ENCODE results near the gene C2orf49. TPM values are rescaled to one million over a fixed set of nuclear protein-coding genes. Genes with fewer than 3 reads are reported as not detected.

C2orf49 gene
- total and polyA plus RNA-seq, 5 donors from 2014 or later = 11.0 to 19.5 (median 11.7) TPM

DNA sequence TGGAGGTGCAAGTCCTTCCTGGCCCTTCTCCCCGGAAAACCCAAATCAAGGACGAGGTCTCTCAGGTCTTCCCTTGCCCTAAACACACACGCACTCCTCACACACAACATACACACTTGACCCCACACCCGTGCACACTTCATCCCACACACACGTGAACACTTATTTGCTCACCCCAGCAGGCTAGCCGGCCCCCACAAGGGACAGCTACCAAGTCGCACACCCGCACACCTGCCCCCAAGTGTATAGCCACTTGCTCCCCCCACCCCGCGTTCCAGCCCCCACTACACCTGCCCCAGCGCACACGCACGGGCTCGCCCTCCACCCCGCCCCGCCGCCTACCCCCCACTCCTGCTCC is 8.2 kb upstream of the C2orf49 start:
- Mint-ChIP-seq H3K27ac (peak overlapping the region; percentile 95 to 97 (median 95)), H3K4me3 (peak overlapping the region; percentile 86 to 96 (median 94)), H3K36me3 (peaks cover 4% of the 10 kb centered on the region), H3K9me3 (no peaks in the 10 kb centered on the region), H3K4me1 (peaks cover 19 to 55% (median 30%) of the 10 kb centered on the region in 4 donors), H3K27me3 (no peaks in the 10 kb centered on the region)
- peak in 1 of 2 donors; percentile 7 for ATAC-seq (ENCODE audit: low read depth in 2 of 2)
- no peaks in the 10 kb centered on the region for H3K27me3 ChIP-seq (ENCODE audit: control insufficient read depth, insufficient read depth, low read length)
- peak overlapping the region; percentile 85 for H3K4me3 ChIP-seq (ENCODE audit: low read depth, low read length)
- peaks cover 26% of the 10 kb centered on the region for H3K4me1 ChIP-seq (ENCODE audit: control insufficient read depth, insufficient read depth, low read length, poor library complexity, severe bottlenecking)
- no peaks in the 10 kb centered on the region for H3K9me3 ChIP-seq (ENCODE audit: control insufficient read depth in 2 of 2, low read length in 2 of 2)
- H3K36me3 ChIP-seq (ENCODE audit: control insufficient read depth, insufficient read depth, low read length) = peaks cover 4% of the 10 kb centered on the region
- DNase-seq = peak in 1 of 3 donors; percentile 33
- peak overlapping the region; percentile 45 for H3K27ac ChIP-seq (ENCODE audit: insufficient read depth, low read length, poor library complexity, severe bottlenecking)

DNA sequence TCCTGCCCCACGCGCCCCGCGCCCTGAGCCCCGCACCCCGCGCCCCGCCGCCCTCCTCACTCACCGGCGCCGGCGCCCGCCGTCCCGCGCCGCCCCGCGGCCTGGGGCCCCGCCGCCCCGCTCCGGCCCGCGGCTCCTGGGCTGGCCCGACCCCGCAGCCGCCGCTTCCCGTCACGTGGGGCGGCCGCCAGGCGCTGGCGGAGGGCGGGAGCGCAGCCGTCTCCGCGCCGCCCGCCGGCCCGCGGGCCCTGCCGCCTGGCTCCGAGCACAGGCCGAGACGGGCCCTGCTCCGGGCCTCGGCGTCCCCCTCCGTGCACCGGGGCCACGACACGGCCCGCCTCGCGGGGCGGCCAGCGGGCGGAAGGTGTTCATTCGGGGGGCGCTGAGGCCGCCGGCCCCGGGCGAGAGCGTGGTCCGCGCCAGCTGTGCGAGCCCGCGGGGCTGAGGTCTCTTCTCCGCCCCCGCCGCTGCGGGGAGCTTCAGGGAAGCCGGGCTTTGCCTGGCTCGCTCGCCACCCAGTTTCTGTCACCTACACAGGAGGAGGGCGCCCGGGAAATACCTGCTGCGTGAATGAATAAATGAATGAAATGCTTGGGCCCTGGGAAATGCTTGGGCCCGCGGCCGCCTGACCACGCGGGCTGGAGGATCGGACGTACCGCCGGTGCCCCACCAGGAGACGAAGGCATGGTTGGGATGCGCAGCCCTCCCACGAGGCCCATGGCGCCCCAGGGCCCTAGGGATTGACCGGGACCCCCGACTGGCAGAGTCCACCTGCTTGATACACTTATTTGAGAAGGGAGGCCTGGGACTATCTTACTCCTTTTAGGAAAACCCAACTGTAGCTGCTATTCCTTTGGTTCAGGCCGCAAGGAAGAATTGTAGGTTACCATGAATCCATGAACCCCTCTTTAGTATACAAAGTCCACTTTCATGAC is 7.5 kb upstream of the C2orf49 start, which contains the start of gene TGFBRAP1:
Gene TGFBRAP1 (minus strand): TSS at position 175 of the 935 bp plus-strand sequence. CDS start 21,434 bp downstream, outside the sequence.
- Histone ChIP-seq H3K9me3 (ENCODE audit: control insufficient read depth in 2 of 2, low read length in 2 of 2) (no peaks in the 10 kb centered on the region), H3K27ac (ENCODE audit: insufficient read depth, low read length, poor library complexity, severe bottlenecking) (peak within 1 kb of the TSS; percentile 82), H3K4me1 (ENCODE audit: control insufficient read depth, insufficient read depth, low read length, poor library complexity, severe bottlenecking) (peaks cover 26% of the 10 kb centered on the region), H3K36me3 (ENCODE audit: control insufficient read depth, insufficient read depth, low read length) (peaks cover 4% of the 10 kb centered on the region), H3K27me3 (ENCODE audit: control insufficient read depth, insufficient read depth, low read length) (no peaks in the 10 kb centered on the region), H3K4me3 (ENCODE audit: low read depth, low read length) (peak within 1 kb of the TSS; percentile 85)
- H3K4me3 Mint-ChIP-seq = peak within 1 kb of the TSS; percentile 86 to 96 (median 94)
- H3K27ac Mint-ChIP-seq = peak within 1 kb of the TSS; percentile 95 to 97 (median 95)
- no peaks in the 10 kb centered on the region for H3K27me3 Mint-ChIP-seq
- no peaks in the 10 kb centered on the region for H3K9me3 Mint-ChIP-seq
- peaks cover 19 to 48% (median 28%) of the 10 kb centered on the region in 4 donors for H3K4me1 Mint-ChIP-seq
- H3K36me3 Mint-ChIP-seq = peaks cover under 1% of the 10 kb centered on the region
- ATAC-seq (ENCODE audit: low read depth in 2 of 2) = peak; percentile 93 to 94
- peak; percentile 52 to 76 (median 68) for DNase-seq

DNA sequence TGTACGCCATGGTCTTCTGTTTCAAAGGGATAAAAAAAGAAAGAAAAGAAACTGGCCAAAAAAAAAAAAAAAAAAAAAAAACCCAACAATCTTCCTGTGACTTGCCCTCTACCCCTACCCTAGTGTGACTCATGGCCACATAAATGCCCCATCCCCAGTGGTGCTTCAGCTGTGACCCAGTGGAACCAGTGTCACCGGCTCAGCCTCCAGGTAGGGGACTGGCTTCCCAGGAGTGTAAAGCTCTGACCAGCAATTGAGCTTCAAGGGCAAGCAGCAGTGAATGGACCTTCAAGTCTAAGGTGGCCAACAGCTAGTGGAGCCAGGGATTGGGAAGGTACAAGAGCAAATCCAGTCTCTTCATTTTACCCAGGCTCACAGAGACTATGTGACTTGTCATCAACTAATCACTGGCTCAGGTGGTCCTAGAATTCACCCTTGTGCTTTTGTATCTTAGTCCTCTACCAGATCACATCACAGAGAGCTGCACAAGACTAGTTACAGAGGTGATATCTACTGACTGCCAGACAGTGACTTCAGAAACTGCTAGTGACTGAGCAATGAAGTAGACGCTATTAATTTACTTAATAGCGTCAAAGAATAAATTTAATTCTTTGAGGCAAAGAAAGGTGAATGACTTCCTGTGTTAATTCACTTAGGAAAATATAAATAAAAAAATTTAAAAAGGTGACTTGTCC is 6.5 kb upstream of the C2orf49 start:
- Histone ChIP-seq H3K4me3 (ENCODE audit: low read depth, low read length) (peak overlapping the region; percentile 4), H3K36me3 (ENCODE audit: control insufficient read depth, insufficient read depth, low read length) (no peaks in the 10 kb centered on the region), H3K27ac (ENCODE audit: insufficient read depth, low read length, poor library complexity, severe bottlenecking) (peak overlapping the region; percentile 82), H3K27me3 (ENCODE audit: control insufficient read depth, insufficient read depth, low read length) (no peaks in the 10 kb centered on the region), H3K4me1 (ENCODE audit: control insufficient read depth, insufficient read depth, low read length, poor library complexity, severe bottlenecking) (peaks cover 26% of the 10 kb centered on the region), H3K9me3 (ENCODE audit: control insufficient read depth in 2 of 2, low read length in 2 of 2) (no peaks in the 10 kb centered on the region)
- ATAC-seq (ENCODE audit: low read depth in 2 of 2) = no peak
- DNase-seq = no peak
- Mint-ChIP-seq H3K36me3 (no peaks in the 10 kb centered on the region), H3K9me3 (no peaks in the 10 kb centered on the region), H3K4me3 (peak overlapping the region; percentile 75 to 91 (median 85)), H3K27ac (peak overlapping the region; percentile 84 to 91 (median 84)), H3K4me1 (peaks cover 18 to 39% (median 23%) of the 10 kb centered on the region in 4 donors), H3K27me3 (no peaks in the 10 kb centered on the region)

DNA sequence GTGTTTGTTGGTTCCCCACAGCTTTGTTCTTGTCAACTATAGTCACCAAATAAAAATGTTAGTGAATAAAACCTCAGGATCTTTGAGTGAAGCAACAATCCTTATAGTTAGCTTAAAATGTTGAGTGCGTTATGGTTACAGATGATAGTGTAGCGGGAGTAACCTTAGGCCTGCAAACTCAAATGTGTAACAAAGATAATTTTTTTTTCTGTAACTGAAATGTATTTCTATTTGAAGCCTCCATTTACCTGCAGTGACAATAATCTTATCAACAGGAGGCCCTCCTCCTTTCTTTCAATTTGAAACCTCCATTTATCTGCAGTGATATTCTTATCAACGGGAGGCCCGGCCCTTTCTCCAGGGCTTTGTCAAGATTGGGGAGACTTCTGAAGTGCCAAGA is 3.1 kb upstream of the C2orf49 start:
- no peak overlapping the region for H3K27ac ChIP-seq (ENCODE audit: insufficient read depth, low read length, poor library complexity, severe bottlenecking)
- H3K4me3 ChIP-seq (ENCODE audit: low read depth, low read length) = no peak overlapping the region
- no peaks in the 10 kb centered on the region for H3K9me3 Mint-ChIP-seq
- H3K4me3 Mint-ChIP-seq = peak overlapping the region in 2 of 4 donors; percentile 21 to 98
- H3K9me3 ChIP-seq (ENCODE audit: control insufficient read depth in 2 of 2, low read length in 2 of 2) = no peaks in the 10 kb centered on the region
- no peaks in the 10 kb centered on the region for H3K36me3 Mint-ChIP-seq
- H3K27me3 ChIP-seq (ENCODE audit: control insufficient read depth, insufficient read depth, low read length) = no peaks in the 10 kb centered on the region
- H3K27me3 Mint-ChIP-seq = no peaks in the 10 kb centered on the region
- DNase-seq (no peak), ATAC-seq (ENCODE audit: low read depth in 2 of 2) (no peak)
- H3K36me3 ChIP-seq (ENCODE audit: control insufficient read depth, insufficient read depth, low read length) = no peaks in the 10 kb centered on the region
- no peak overlapping the region for H3K27ac Mint-ChIP-seq
- peaks cover 38% of the 10 kb centered on the region for H3K4me1 ChIP-seq (ENCODE audit: control insufficient read depth, insufficient read depth, low read length, poor library complexity, severe bottlenecking)
- peaks cover 19 to 42% (median 28%) of the 10 kb centered on the region in 4 donors for H3K4me1 Mint-ChIP-seq

DNA sequence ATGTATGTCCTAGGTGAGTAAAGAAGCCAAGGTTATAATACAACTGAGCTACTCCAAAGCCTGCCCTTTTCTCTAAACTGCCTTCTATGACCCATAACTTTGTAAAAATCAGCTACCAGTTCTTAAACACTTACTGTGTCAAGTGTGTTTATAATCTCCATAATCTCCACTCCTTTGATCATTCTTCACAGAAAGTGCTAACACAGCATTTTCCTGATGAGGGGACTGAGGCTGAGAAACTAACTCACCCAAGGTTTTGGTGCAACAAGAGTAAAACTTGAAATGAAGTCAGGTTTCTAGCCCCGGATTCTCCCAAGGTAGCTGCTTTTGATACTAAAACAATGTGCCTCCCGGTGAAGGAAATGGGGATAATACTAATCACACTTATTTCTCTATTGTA is 1.9 kb upstream of the C2orf49 start:
- Histone ChIP-seq H3K27ac (ENCODE audit: insufficient read depth, low read length, poor library complexity, severe bottlenecking) (no peak overlapping the region), H3K36me3 (ENCODE audit: control insufficient read depth, insufficient read depth, low read length) (peaks cover 4% of the 10 kb centered on the region), H3K9me3 (ENCODE audit: control insufficient read depth in 2 of 2, low read length in 2 of 2) (no peaks in the 10 kb centered on the region), H3K27me3 (ENCODE audit: control insufficient read depth, insufficient read depth, low read length) (no peaks in the 10 kb centered on the region), H3K4me1 (ENCODE audit: control insufficient read depth, insufficient read depth, low read length, poor library complexity, severe bottlenecking) (peaks cover 33% of the 10 kb centered on the region), H3K4me3 (ENCODE audit: low read depth, low read length) (no peak overlapping the region)
- Mint-ChIP-seq H3K9me3 (no peaks in the 10 kb centered on the region), H3K4me3 (peak overlapping the region in 3 of 4 donors; percentile 13 to 100 (median 98)), H3K27me3 (no peaks in the 10 kb centered on the region), H3K36me3 (peaks cover 3% of the 10 kb centered on the region), H3K27ac (no peak overlapping the region), H3K4me1 (peaks cover 27 to 44% (median 36%) of the 10 kb centered on the region in 4 donors)
- ATAC-seq (ENCODE audit: low read depth in 2 of 2) = no peak
- DNase-seq = no peak

DNA sequence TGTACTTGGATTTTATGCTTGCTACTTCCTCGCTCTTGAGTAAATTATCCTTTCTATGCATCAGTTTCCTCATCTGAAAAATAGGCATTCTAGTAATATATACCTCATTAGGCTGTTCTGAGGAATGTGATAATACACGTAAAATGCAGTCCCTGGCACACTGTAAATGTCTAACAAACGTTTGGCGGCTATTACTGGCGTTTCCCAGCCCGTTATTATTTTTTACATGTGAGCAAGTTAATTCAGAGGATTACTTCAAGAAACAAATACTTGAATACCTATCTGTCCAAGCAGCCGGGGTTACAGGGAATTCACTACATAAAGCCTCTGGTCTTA is 586 bp upstream of the C2orf49 start:
- no peaks in the 10 kb centered on the region for H3K9me3 ChIP-seq (ENCODE audit: control insufficient read depth in 2 of 2, low read length in 2 of 2)
- peaks cover 17% of the 10 kb centered on the region for H3K36me3 ChIP-seq (ENCODE audit: control insufficient read depth, insufficient read depth, low read length)
- Mint-ChIP-seq H3K27ac (peak overlapping the region; percentile 99 to 100 (median 100)), H3K27me3 (no peaks in the 10 kb centered on the region), H3K4me3 (peak overlapping the region; percentile 98 to 100 (median 100)), H3K9me3 (no peaks in the 10 kb centered on the region), H3K4me1 (peaks cover 27 to 43% (median 38%) of the 10 kb centered on the region in 4 donors), H3K36me3 (peaks cover 14% of the 10 kb centered on the region)
- no peak for ATAC-seq (ENCODE audit: low read depth in 2 of 2)
- peak overlapping the region; percentile 96 for H3K27ac ChIP-seq (ENCODE audit: insufficient read depth, low read length, poor library complexity, severe bottlenecking)
- no peaks in the 10 kb centered on the region for H3K27me3 ChIP-seq (ENCODE audit: control insufficient read depth, insufficient read depth, low read length)
- H3K4me1 ChIP-seq (ENCODE audit: control insufficient read depth, insufficient read depth, low read length, poor library complexity, severe bottlenecking) = peaks cover 28% of the 10 kb centered on the region
- peak overlapping the region; percentile 96 for H3K4me3 ChIP-seq (ENCODE audit: low read depth, low read length)
- no peak for DNase-seq

DNA sequence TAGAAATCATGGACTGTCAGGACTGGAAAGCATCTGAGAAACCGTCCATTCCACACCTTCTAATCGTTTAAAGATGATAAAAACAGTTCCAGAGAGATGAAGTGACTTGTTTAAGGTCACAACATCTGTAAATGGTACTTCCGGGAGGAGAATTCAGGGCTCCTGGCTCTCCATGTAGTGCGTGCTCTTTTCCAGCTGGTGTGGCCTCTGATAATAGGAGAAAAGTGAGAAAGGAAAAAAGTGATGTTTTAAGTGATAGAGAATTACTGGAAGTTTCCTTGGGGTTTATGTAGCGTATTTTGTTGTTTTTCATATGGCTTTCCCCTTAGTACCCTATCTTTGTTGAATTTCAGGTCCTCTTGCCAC is 663 bp downstream of the C2orf49 start:
- H3K36me3 ChIP-seq (ENCODE audit: control insufficient read depth, insufficient read depth, low read length) = peaks cover 28% of the 10 kb centered on the region
- no peaks in the 10 kb centered on the region for H3K27me3 Mint-ChIP-seq
- peak overlapping the region; percentile 96 to 100 (median 100) for H3K27ac Mint-ChIP-seq
- no peaks in the 10 kb centered on the region for H3K27me3 ChIP-seq (ENCODE audit: control insufficient read depth, insufficient read depth, low read length)
- H3K9me3 Mint-ChIP-seq = no peaks in the 10 kb centered on the region
- peaks cover 28% of the 10 kb centered on the region for H3K4me1 ChIP-seq (ENCODE audit: control insufficient read depth, insufficient read depth, low read length, poor library complexity, severe bottlenecking)
- H3K27ac ChIP-seq (ENCODE audit: insufficient read depth, low read length, poor library complexity, severe bottlenecking) = peak overlapping the region; percentile 96
- no peak for ATAC-seq (ENCODE audit: low read depth in 2 of 2)
- DNase-seq = no peak
- H3K4me3 ChIP-seq (ENCODE audit: low read depth, low read length) = peak overlapping the region; percentile 95
- H3K9me3 ChIP-seq (ENCODE audit: control insufficient read depth in 2 of 2, low read length in 2 of 2) = no peaks in the 10 kb centered on the region
- H3K4me3 Mint-ChIP-seq = peak overlapping the region; percentile 98 to 100 (median 100)
- peaks cover 22% of the 10 kb centered on the region for H3K36me3 Mint-ChIP-seq
- peaks cover 29 to 43% (median 38%) of the 10 kb centered on the region in 4 donors for H3K4me1 Mint-ChIP-seq
